ENCODE results near the gene DNAJC28.

DNAJC28 gene

GRCh38 chr21:33512481-33512880 is 21.0 kb upstream of the DNAJC28 start:
- TF ChIP-seq POLR2AphosphoS5 (IDR thresholded peaks at IDR 0.05; ENCODE audit: low read depth, low read length) (no peak), FOXP2 (optimal IDR thresholded peaks at IDR 0.05; ENCODE audit: borderline replicate concordance, extremely low read depth, extremely low read length, insufficient read depth) (no peak), SIN3A (IDR thresholded peaks at IDR 0.05; ENCODE audit: borderline replicate concordance, insufficient read depth, low read length) (no peak), TAF1 (IDR thresholded peaks at IDR 0.05; ENCODE audit: borderline replicate concordance, insufficient read depth, low read length) (no peak), REST (IDR thresholded peaks at IDR 0.05; ENCODE audit: insufficient read depth in 1 of 2, low read depth in 2 of 2, low read length in 2 of 2) (no peak)

- TF ChIP-seq TAF1 (IDR thresholded peaks at IDR 0.05; ENCODE audit: borderline replicate concordance, insufficient read depth, low read length) (no peak), REST (IDR thresholded peaks at IDR 0.05; ENCODE audit: insufficient read depth in 1 of 2, low read depth in 2 of 2, low read length in 2 of 2) (no peak), POLR2AphosphoS5 (IDR thresholded peaks at IDR 0.05; ENCODE audit: low read depth, low read length) (no peak), FOXP2 (optimal IDR thresholded peaks at IDR 0.05; ENCODE audit: borderline replicate concordance, extremely low read depth, extremely low read length, insufficient read depth) (no peak), SIN3A (IDR thresholded peaks at IDR 0.05; ENCODE audit: borderline replicate concordance, insufficient read depth, low read length) (no peak)
These were observed 20.1 kb upstream of the DNAJC28 start for GRCh38 chr21:33511639-33512038.

- TF ChIP-seq TAF1 (IDR thresholded peaks at IDR 0.05; ENCODE audit: borderline replicate concordance, insufficient read depth, low read length): no peak
- no peak for TF ChIP-seq REST (IDR thresholded peaks at IDR 0.05; ENCODE audit: insufficient read depth in 1 of 2, low read depth in 2 of 2, low read length in 2 of 2)
- TF ChIP-seq SIN3A (IDR thresholded peaks at IDR 0.05; ENCODE audit: borderline replicate concordance, insufficient read depth, low read length): no peak
- TF ChIP-seq FOXP2 (optimal IDR thresholded peaks at IDR 0.05; ENCODE audit: borderline replicate concordance, extremely low read depth, extremely low read length, insufficient read depth): no peak
- TF ChIP-seq POLR2AphosphoS5 (IDR thresholded peaks at IDR 0.05; ENCODE audit: low read depth, low read length): no peak
These were observed 19.3 kb upstream of the DNAJC28 start for GRCh38 chr21:33510826-33511225.

- TF ChIP-seq SIN3A (IDR thresholded peaks at IDR 0.05; ENCODE audit: borderline replicate concordance, insufficient read depth, low read length) (no peak), POLR2AphosphoS5 (IDR thresholded peaks at IDR 0.05; ENCODE audit: low read depth, low read length) (no peak), REST (IDR thresholded peaks at IDR 0.05; ENCODE audit: insufficient read depth in 1 of 2, low read depth in 2 of 2, low read length in 2 of 2) (no peak), FOXP2 (optimal IDR thresholded peaks at IDR 0.05; ENCODE audit: borderline replicate concordance, extremely low read depth, extremely low read length, insufficient read depth) (no peak), TAF1 (IDR thresholded peaks at IDR 0.05; ENCODE audit: borderline replicate concordance, insufficient read depth, low read length) (no peak)
These were observed 14.3 kb upstream of the DNAJC28 start for GRCh38 chr21:33505833-33506232.

- TF ChIP-seq FOXP2 (optimal IDR thresholded peaks at IDR 0.05; ENCODE audit: borderline replicate concordance, extremely low read depth, extremely low read length, insufficient read depth): no peak
- no peak for TF ChIP-seq TAF1 (IDR thresholded peaks at IDR 0.05; ENCODE audit: borderline replicate concordance, insufficient read depth, low read length)
- TF ChIP-seq SIN3A (IDR thresholded peaks at IDR 0.05; ENCODE audit: borderline replicate concordance, insufficient read depth, low read length): no peak
- TF ChIP-seq POLR2AphosphoS5 (IDR thresholded peaks at IDR 0.05; ENCODE audit: low read depth, low read length): no peak
- TF ChIP-seq REST (IDR thresholded peaks at IDR 0.05; ENCODE audit: insufficient read depth in 1 of 2, low read depth in 2 of 2, low read length in 2 of 2): no peak
These were observed 4.8 kb upstream of the DNAJC28 start for GRCh38 chr21:33496345-33496744.

Data from PFSK-1 (cell line).